Liver (tissue), 9 donors: ENCODE data around the gene STAMBPL1. TPM values are rescaled to one million over a fixed set of nuclear protein-coding genes. Genes with fewer than 3 reads are reported as not detected.

ENCODE experiments used
- DNase-seq: peaks from one replicate; pipeline ENCODE4 v3.0.0-alpha.2; 2017; ENCODE audit warnings: low spot score
- H3K27ac ChIP-seq, 2 donors: one replicate each; pipeline ENCODE4 v1.7.0; 2013; ENCODE audit warnings: inconsistent platforms in 2 of 2, low read length in 2 of 2, control low read depth in 1 of 2, low read depth in 1 of 2, mild to moderate bottlenecking in 1 of 2
- H3K27me3 ChIP-seq, 4 donors: one replicate each; pipeline versions ENCODE4 v1.6.1 to v1.7.0; 2013; ENCODE audit warnings: low read length in 3 of 4, inconsistent platforms in 1 of 4, mild to moderate bottlenecking in 1 of 4, moderate library complexity in 1 of 4; ENCODE audit not compliant: control insufficient read depth in 4 of 4, insufficient read depth in 4 of 4
- H3K36me3 ChIP-seq, 4 donors: one replicate each; pipeline versions ENCODE4 v1.6.1 to v1.7.0; 2013; ENCODE audit warnings: low read length in 3 of 4, mild to moderate bottlenecking in 3 of 4, low read depth in 1 of 4, moderate library complexity in 1 of 4; ENCODE audit not compliant: control insufficient read depth in 4 of 4, insufficient read depth in 3 of 4
- H3K4me1 ChIP-seq, 4 donors: one replicate each; pipeline versions ENCODE4 v1.6.1 to v1.7.0; 2013; ENCODE audit warnings: low read length in 3 of 4, mild to moderate bottlenecking in 3 of 4, moderate library complexity in 1 of 4; ENCODE audit not compliant: control insufficient read depth in 4 of 4, insufficient read depth in 4 of 4
- H3K4me3 ChIP-seq, 3 donors: one replicate each; pipeline versions ENCODE4 v1.6.1 to v1.7.0; 2013; ENCODE audit warnings: low read length in 3 of 3, control low read depth in 1 of 3, low read depth in 1 of 3, mild to moderate bottlenecking in 1 of 3
- H3K9ac ChIP-seq, 2 donors: one replicate each; pipeline ENCODE4 v1.7.0; 2013; ENCODE audit warnings: low read length in 2 of 2, mild to moderate bottlenecking in 2 of 2, moderate library complexity in 2 of 2, control low read depth in 1 of 2, low read depth in 1 of 2
- H3K9me3 ChIP-seq, 4 donors: one replicate each; pipeline versions ENCODE4 v1.6.1 to v1.7.0; 2013; ENCODE audit warnings: low read length in 3 of 4; ENCODE audit not compliant: control insufficient read depth in 4 of 4
- ATF3 ChIP-seq: IDR thresholded peaks from 2 replicates; pipeline ENCODE4 v1.6.1; 2016; ENCODE audit warnings: antibody characterized with exemption
- CTCF ChIP-seq: fragments of 150-350 bp; IDR thresholded peaks from 2 replicates; pipeline ENCODE4 v1.5.1; 2017; ENCODE audit warnings: improper control_type of control experiment, low read depth, low read length; ENCODE audit not compliant: missing input control
- EGR1 ChIP-seq, 2 donors: IDR thresholded peaks; 2 replicates each; pipeline ENCODE4 v1.6.1; 2016 to 2018; ENCODE audit warnings: antibody characterized with exemption in 2 of 2, low read depth in 2 of 2
- FOXA1 ChIP-seq: IDR thresholded peaks from 2 replicates; pipeline ENCODE4 v1.6.1; 2016; ENCODE audit warnings: antibody characterized with exemption
- FOXA2 ChIP-seq: IDR thresholded peaks from 2 replicates; pipeline ENCODE4 v1.6.1; 2016; ENCODE audit warnings: antibody characterized with exemption
- GABPA ChIP-seq, 2 donors: IDR thresholded peaks in 1 of 2; conservative IDR thresholded peaks in 1 of 2; 2 replicates each; pipeline ENCODE4 v1.6.1; 2016; ENCODE audit warnings: antibody characterized with exemption in 2 of 2, mild to moderate bottlenecking in 1 of 2, moderate library complexity in 1 of 2
- HNF4A ChIP-seq, 2 donors: conservative IDR thresholded peaks; 2 replicates each; pipeline ENCODE4 v1.6.1; 2016; ENCODE audit warnings: antibody characterized with exemption in 2 of 2, mild to moderate bottlenecking in 2 of 2
- HNF4G ChIP-seq: IDR thresholded peaks from 2 replicates; pipeline ENCODE4 v1.6.1; 2016; ENCODE audit warnings: antibody characterized with exemption
- JUND ChIP-seq, 2 donors: IDR thresholded peaks; 2 replicates each; pipeline ENCODE4 v1.6.1; 2016; ENCODE audit warnings: antibody characterized with exemption in 2 of 2
- MAX ChIP-seq: IDR thresholded peaks from 2 replicates; pipeline ENCODE4 v1.6.1; 2016; ENCODE audit warnings: antibody characterized with exemption
- NR2F2 ChIP-seq: IDR thresholded peaks from 2 replicates; pipeline ENCODE4 v1.6.1; 2016; ENCODE audit warnings: antibody characterized with exemption
- RAD21 ChIP-seq, 2 donors: IDR thresholded peaks; 2 replicates each; pipeline ENCODE4 v1.6.1; 2016; ENCODE audit warnings: antibody characterized with exemption in 2 of 2, mild to moderate bottlenecking in 2 of 2
- REST ChIP-seq: IDR thresholded peaks from 2 replicates; pipeline ENCODE4 v1.6.1; 2016; ENCODE audit warnings: antibody characterized with exemption, mild to moderate bottlenecking
- RXRA ChIP-seq, 2 donors: IDR thresholded peaks; 2 replicates each; pipeline ENCODE4 v1.6.1; 2017 to 2018; ENCODE audit warnings: antibody characterized with exemption in 2 of 2, mild to moderate bottlenecking in 1 of 2
- SP1 ChIP-seq: IDR thresholded peaks from 2 replicates; pipeline ENCODE4 v1.6.1; 2018; ENCODE audit warnings: antibody characterized with exemption, mild to moderate bottlenecking
- TAF1 ChIP-seq: conservative IDR thresholded peaks from 2 replicates; pipeline ENCODE4 v1.6.1; 2016; ENCODE audit warnings: antibody characterized with exemption, mild to moderate bottlenecking
- YY1 ChIP-seq: IDR thresholded peaks from 2 replicates; pipeline ENCODE4 v1.6.1; 2016; ENCODE audit warnings: antibody characterized with exemption, mild to moderate bottlenecking
- ZBTB33 ChIP-seq: IDR thresholded peaks from 2 replicates; pipeline ENCODE4 v1.6.1; 2016; ENCODE audit warnings: antibody characterized with exemption
- WGBS: extraction: QIAGEN DNeasy Blood & Tissue Kit; methylation state at CpG from one replicate; pipeline ENCODE4 v1.1.7; 2013; 5-methylcytosine and 5-hydroxymethylcytosine counted together
- polyA plus RNA-seq, 2 donors: library from polyadenylated mRNA; stranded (reverse) in 1 of 2; unstranded in 1 of 2; fragments of 200-250 nt in 1 of 2; fragments of >200 nt in 1 of 2; fragmentation: Nextera tagmentation in 1 of 2; extraction: Ambion mirVana in 1 of 2; gene quantifications; one replicate each; pipeline versions ENCODE4 v1.2.1 to v1.2.3, GENCODE V29; 2013 to 2015
- total RNA-seq, 2 donors: library from RNA; depleted of rRNA; stranded (reverse); fragments of >200 nt; gene quantifications; one replicate each; pipeline ENCODE4 v1.2.3, GENCODE V29; 2014
- donor health status: healthy.
- donor health status: healthy.
- donor health status: healthy.
- donor health status: healthy.
- donor health status: healthy.

The STAMBPL1 gene
- total and polyA plus RNA-seq, 4 donors: 1.3 to 8.0 (median 3.7) TPM

- DNase-seq: no peak
Measured at GRCh38 chr10:88893611-88894010, 13.6 kb downstream of the STAMBPL1 start.

More at GRCh38 chr10:88893611-88894010, 13.6 kb downstream of the STAMBPL1 start:
- TF ChIP-seq GABPA (IDR thresholded peaks at IDR 0.05 in 1 of 2, conservative IDR thresholded peaks at IDR 0.05 in 1 of 2) (no peak), TAF1 (no peak), MAX (no peak), ZBTB33 (no peak), RXRA (IDR thresholded peaks at IDR 0.05) (no peak), HNF4A (conservative IDR thresholded peaks at IDR 0.05) (no peak), ATF3 (no peak), YY1 (no peak), HNF4G (no peak), EGR1 (IDR thresholded peaks at IDR 0.05; ENCODE audit: low read depth in 2 of 2) (no peak), SP1 (no peak), JUND (IDR thresholded peaks at IDR 0.05) (no peak), RAD21 (IDR thresholded peaks at IDR 0.05) (no peak), REST (no peak), CTCF (no peak), NR2F2 (no peak), FOXA2 (no peak), FOXA1 (no peak)
- Histone ChIP-seq H3K27me3 (no peaks in the 10 kb centered on the region), H3K4me3 (no peak overlapping the region), H3K27ac (no peak overlapping the region), H3K4me1 (peaks cover 7 to 17% (median 14%) of the 10 kb centered on the region in 4 donors), H3K36me3 (no peaks in the 10 kb centered on the region), H3K9ac (no peak overlapping the region), H3K9me3 (no peaks in the 10 kb centered on the region)
- 86% methylated on average over 3 of the region's 3 CpGs for WGBS
